GM21526 (cell line): ENCODE data around the gene AGAP1.
"Not testable (repeated sequence)": the region's sequence is repeated elsewhere in the genome, so short reads cannot be mapped to it uniquely, and the experiment has no call there.

Source experiments
- ATAC-seq: cut with Tn5 transposase; IDR thresholded peaks from one replicate; pipeline ENCODE4 v1.9.1; 2021; ENCODE audit warnings: moderate library complexity; ENCODE audit not compliant: unreplicated experiment, low FRiP score

The AGAP1 gene

DNA sequence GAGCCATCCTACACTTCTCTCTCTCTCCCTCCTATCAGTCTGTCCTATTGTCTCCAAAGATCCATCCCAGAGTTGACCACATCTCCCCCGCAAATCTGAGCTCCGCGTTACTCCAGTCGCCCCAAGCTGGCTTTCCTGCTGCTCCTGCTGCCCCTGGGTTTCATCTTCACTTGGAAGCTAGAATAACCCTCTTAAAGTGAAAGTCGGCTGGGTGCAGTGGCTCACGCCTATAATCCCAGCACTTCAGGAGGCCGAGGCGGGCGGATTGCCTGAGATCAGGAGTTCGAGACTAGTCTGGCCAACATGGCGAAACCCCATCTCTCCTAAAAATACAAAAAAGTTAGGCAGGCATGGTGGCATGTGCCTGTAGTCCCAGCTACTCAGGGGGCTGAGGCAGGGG, 647.8 kb downstream of the AGAP1 start:
- not testable (repeated sequence) for ATAC-seq

DNA sequence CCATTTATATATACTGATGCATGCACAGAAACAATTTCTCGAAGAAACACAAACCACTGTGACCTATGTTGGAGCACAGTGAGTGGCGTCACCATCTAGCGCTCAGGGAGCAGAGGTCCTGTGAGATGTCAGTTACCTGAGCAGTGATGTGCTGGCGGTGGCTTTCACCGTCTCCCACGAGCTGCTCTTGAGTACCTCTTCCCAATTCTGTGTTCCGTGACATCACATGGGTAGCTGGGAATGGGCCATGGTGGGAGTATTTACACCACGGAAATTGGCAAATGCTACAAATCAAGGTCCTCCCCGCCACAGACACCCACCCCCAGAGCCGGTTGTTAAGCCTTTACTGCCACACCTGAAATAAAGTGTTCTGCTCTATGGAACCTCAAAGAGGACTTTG, 650.0 kb downstream of the AGAP1 start:
- ATAC-seq: no peak

DNA sequence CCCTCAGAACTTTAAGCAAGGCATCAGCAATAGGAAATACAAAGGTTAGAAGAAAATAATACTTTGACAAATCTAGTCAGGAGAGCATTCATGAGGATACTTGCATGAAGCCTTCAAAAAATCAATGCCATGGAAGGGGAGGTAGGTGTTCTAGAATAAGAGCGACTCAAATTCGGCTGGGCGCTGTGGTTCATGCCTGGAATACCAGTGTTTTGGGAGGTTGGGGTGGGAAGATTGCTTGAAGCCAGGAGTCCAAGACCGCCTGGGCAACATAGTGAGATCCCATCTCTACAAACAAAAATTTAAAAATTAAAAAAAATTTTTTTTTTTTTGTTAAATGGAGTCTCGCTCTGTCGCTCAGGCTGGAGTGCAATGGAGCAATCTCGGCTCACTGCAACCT, 652.6 kb downstream of the AGAP1 start:
- no peak for ATAC-seq

DNA sequence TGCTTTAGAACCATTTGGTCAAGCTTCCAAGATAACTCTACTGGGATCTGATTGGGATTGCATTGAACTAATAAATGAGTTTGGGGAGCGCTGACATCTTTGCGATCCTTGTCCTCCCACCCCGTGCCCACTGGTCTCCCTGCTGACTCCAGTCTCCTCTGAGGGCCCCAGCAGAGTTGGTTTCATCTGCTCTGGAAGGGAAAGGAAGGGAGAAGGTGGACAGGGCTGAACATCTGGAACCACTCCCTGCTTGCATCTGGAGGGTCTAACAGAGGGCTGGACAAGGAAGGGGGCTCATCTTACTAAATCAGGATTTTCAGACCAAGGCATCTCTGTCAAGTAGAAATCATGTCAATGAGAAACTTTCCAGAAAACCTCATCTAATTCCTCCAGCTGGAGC, 661.6 kb downstream of the AGAP1 start:
- ATAC-seq: no peak

DNA sequence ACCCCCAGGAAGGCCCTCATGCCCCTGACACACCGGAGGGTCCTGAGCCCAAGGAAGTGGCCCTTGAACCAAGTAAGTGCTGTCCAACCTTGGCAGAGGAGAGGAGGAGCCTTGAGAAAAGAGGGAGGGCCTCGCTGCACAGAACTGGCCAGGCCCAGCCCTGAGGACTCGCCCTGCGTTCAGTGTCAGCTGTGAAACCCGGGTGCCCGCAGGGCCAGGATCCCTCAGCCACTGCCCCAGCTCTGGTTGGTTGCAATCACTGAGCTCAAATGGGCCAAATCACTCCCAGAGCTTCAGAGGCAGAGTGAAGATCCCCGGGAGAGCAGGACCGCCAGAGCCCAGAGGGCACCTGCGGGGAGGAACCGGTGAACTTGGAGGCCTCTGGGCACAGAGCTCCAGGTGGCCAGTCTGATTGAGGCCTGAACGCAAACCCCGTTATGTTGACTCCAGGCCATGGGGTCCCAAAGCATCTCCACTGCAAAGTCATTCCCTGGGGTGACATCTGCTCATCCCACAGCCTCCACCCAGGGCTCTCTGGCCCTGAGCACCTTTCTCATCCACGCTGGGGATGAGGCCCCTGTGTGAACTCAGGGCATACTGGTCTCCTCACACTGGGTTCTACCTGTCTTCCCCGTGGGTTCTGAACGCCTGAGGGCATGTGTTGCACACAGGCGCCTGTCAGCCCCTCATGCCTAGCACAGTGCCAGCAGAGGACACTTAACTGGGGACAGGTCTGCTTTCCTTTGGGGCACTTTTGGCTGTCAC, 662.4 kb downstream of the AGAP1 start:
- ATAC-seq: no peak

DNA sequence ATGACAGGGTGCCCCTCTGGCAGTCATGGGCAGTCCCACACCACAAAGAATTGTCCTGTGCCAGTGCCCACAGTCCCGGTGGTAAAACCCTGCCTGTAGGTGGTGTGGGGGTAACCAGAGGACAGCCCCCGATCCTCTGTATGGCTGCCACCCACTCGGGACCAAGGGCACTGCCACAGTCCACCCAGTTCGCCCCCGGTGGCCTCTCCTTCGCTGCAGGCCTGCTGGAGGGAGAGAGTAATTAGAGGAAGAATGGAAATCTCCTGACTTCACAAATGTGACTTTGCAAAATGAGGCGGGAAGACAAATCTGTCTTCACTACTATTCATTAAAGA, 663.0 kb downstream of the AGAP1 start:
- no peak for ATAC-seq

DNA sequence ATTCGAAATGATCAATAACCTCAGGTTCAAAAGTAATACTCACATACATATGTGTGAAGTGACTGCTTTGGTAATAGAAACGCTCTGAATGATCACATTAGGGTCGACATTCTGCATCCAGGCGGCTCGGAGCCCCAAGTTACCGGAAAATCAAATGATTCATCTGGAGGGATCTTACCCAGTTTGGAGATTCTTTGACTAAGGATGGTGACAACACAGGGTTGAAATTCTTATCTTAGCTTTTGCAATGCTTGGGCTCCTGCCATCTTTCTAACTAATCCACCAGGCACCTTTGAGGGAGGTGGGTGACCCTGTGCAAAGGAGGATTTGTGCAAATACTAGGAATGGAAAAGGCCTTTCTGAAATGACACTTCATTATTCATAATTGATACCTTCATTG, 663.5 kb downstream of the AGAP1 start:
- no peak for ATAC-seq

DNA sequence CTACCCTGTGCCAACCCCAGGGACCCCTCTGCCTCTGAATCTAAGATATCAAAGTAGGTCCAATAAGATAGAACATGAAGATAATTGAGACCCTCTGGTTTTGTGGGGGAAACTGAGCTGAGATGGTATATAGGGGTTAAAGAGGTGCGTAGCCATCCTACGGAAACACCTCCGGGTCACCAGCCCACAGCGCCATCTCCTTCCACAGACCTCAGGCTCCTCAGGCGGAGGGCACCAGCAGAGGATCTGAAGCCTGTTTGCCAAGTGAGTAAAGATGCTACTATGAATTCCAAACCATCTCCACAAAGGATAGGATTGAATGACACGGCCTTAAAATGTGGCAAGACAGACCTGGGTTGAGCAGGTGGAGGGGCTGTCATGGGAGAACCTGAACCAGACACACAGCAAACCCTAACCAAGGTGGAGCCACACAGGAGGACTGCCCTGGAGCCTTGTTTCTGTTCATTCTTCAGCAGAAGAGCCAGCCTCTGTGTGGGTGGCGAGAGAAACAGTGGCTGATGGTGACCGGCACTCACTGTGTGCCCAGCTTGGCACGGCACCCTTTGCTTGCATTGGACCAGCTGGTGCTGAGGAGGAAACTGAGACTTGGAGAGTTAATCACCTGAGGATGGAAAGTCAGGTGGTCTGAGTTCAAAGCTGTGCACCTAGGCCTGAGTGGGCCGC, 664.1 kb downstream of the AGAP1 start:
- ATAC-seq: no peak

DNA sequence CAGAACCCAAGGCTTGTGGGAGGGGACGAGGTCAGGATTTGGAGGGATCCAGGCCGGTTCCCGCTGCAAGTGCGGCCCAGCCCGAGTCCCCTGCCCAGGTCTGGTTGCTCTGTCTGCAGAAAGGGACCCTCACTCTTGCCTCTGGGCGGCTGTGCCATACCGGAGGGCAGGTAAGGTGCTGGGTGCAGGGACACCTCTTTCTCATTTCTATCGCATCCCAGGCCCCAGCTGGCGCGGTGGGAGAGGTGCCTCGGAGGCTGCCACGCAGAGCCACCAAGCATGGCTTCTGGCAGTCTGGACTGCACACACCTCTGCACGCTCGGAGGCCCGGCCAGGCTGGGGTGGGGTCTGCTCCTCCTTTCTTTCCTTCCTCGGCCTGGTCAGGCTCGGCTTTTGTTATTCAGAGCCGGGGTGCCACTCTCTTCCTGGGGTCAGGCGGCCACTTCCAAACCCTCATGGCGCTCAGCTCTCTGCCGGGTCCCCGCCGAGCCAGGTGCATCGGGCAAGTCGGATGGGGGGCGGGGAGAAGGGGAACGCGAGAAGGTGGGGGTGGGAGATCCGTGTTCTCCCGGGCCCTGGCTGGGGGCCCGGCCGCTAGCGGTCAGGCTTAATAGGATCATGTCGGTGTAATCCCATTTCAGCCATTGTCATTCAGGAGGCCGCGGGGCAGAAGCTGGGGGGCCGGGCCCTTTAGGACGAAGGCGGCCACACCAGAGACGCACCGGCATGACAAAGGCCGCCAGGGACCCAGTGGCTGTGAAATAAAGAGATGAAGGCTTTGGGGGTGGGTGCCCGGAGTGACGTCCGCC, 665.3 kb downstream of the AGAP1 start:
- ATAC-seq: no peak

DNA sequence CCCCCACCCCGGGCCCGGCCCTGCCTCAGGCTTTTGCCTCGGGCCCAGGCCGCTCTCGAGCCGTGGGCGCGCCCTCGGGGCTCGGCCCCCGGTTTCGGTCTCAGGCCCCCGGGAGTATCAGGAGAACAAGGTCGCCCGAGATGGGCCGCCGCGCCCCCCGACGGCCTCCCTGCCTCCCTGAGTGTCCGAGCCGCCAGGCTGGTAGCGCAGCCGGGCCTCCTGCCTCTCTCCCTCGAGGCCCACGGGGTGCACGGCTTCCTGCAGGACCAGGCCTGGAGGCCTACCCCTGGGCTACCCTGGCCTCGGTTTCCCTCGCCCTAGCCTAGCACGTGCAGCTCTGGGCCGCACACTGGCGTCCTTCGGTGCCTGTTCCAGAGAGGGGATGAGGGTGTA, 665.9 kb downstream of the AGAP1 start:
- no peak for ATAC-seq

DNA sequence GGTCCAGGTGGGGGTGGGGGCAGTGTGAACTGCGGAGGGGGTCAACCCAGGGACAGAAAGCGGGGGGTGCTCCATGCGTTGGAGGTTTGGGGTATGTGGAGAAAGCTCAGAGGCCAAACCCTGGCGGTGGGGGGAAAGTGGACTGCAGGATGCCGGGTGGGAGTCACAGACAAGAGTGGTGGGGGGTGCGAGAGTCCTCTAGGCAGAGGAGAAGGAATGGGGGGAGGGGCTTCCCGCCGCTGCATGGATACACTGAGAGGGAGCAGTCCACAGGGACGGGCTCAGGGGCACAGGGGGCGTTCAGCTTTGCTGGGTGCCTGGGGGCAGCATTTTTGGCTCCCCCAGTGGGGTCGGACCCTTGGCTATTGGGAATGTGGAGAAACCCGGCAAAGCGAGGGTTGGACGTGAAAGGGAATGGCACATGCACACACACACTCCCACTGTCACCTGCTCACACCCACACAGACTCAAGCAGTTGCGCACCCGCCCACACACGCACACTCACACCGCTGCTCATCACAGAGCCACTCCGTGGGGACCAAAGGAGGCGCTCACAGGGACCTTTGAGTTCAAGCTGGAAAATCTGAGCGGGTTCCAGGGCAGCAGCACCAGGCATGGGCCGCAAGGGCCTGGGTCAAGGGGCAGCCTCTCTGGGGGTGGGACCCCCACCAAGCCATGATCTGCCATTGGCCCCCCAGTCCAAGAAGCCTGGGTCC, 666.7 kb downstream of the AGAP1 start:
- no peak for ATAC-seq

DNA sequence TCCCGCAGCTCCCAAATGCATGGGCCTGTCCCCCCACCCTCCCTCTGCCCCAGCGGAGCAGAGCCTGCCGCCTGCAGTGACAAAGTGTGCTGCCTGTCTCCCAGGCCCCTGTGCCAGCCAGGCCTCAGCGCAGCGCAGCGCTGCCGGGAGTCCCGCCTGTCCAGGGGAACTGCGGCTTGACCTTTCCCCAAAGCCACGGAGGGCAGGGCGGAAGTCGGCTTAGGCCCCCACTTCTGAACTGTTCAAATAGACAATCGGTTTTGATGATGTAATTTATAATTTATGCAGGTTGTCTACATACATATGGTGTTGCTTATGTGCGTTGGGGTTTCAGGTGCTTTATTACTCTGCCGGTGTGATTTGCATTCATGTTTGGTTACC, 667.2 kb downstream of the AGAP1 start:
- ATAC-seq: no peak

DNA sequence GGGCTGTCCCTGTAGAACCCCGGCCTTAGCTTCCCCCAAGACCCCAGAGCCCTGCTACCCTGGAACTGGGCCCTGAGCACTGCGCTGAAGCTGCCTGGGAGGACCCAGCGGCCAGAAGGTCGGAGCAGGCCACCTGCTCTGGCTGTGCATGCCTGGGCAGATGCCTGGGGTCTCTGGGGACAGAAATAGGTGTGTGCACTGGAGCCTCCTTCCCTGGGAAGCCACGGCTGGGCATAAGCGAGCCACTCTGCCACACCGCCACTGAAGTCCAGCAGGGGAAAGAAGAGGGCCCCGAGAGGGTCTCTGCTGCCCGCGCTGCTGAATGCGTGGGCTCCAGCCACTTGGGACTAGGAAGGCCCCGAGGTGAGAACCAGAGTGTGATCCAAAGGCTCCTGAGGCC, 667.7 kb downstream of the AGAP1 start:
- ATAC-seq: no peak

DNA sequence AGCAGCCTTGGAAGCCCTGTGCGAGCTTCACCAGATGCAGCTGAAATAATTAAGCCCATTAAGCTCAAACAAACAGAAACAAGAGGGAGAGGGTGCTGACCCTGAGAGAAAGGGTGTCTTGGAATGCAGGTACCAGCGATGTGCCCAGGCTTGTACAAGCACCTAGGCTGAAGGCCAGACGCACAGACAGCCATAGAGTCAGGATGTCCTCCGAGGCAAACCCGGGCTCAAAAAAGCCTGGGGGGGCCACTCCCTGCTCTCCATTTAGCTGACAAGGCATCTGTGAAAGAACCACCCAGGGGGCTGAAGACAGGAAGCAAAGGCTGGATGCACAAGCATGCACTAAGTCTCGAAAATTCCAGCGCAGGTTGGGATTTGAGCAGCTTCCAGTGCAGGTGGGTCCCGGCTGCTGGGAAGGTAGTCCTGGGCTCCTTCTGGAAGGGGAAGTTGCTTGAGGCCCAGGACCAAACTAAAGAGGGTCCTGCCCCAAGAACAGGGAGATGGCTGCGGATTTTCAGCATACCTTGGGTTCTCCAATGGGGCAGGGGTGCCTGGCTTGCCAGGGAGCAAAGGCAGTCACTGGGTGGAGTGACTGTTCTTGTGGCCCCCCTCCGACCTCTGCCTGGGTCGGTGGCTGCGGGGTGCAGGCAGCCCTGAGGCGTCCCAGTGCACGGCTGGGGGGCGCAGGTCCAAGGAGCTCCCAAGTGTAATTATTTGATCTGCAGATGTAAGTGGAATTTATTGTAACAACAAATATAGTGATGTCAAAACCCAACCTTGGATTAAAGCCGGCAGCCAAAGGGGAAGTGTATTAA, 668.4 kb downstream of the AGAP1 start:
- ATAC-seq: no peak

DNA sequence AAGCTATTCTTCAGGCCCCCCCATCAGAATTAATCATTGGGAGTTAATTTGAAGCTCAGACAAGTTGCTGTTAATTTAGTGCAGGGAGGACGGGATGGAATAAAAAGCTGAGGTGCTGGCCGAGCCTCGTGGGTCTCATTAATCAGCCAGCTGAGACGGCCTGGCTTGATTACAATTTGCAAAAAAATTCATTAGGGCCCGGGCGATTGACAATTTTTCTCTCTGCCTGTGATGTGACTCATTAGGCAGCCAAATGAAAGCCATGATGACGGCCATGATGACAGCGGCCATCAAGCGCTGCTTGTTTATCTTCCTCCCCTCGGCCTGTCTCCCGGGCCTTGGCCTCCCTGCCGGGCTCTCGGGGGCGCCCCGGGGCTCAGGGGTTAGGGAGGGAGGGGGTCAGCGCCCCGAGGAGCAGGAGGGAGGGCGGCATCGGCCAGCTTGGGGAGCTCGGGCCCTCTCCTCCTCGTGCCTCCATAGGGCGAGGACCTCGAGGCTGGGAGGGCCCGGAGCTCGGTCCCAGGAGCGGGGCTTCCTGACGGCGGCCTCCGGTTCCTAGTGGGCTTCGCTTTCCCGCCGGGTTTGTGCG, 669.1 kb downstream of the AGAP1 start:
- ATAC-seq: no peak

DNA sequence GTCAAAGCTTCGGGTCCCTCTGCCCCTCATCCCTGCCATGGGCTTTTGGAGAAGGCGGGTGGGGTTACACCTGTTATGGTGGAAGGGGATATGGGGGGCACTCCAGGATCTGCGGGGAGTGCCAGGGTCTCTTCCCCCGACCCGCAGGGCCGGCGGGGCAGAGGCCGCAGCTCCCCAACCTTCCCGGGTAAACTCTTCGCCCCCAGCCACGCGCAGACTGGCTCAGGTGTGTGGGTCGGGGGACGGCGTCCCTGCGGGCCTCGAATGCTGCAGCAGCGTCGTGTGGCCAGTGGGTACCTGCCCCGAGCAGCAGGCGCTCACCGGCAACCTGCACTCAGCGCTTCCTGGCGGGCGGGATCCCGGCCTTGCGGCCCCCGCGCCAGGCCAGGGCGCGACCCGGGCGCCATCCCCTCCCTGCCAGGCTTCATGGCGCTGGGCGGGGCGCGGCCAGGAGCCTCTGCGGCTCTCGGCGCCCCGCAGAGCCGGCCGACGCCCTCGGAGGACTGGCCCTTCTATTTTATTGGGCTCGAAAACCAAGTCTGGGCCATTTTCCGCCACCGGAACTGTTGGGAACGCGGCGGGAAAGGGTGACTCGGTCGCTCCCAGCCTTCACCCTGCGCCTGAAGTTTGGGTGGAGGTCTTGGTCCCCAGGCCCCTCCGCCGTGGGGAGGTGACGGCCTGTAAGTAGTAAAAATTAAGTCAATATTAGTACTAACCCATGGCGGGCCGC, 669.8 kb downstream of the AGAP1 start:
- ATAC-seq: no peak

DNA sequence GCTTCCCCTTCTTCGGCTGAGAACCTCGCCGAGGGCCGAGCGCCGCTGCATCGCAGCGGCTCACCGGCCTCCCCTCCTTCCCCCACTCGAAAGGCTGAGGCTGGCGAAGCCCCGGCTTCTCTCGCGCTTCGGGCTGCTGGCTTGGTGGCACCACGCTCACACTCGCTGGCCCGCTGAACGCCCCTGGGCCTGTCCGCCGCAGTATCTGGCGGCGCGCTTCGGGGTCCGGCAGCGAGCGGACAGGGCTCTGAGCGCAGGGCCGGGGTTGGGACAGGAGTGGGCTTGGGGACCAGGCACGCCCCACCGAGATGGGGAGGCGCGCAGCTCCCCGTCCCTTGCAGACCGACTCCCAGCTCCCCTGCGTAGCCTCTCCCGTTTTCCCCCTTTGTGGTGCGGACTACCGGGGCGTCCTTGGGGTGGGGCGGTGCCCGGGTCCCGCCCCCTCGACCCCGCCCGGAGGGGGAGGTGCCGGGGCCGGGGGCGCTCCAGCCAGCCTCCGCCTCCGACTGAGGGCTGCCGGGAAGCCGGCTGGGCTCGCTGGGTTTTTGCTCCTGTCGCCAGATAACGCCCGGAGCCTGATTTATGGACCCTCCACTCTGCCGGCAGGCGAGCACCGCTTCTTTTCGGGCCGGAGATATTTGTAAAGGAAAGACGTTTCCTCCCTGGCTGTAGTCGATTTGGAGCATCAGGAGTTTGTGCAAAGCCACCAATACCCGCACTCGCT, 670.5 kb downstream of the AGAP1 start:
- ATAC-seq: no peak
